Vagina (tissue), 2 donors: ENCODE data around the gene KCNJ1. TPM values are rescaled to one million over a fixed set of nuclear protein-coding genes. Genes with fewer than 3 reads are reported as not detected.

ENCODE experiments used
- DNase-seq, 2 donors: peaks; one replicate each; pipeline ENCODE4 v3.0.0-alpha.2; 2017; ENCODE audit errors: extremely low spot score in 2 of 2
- H3K27ac ChIP-seq: fragments of 200-600 bp; sonication (generic); one replicate; pipeline ENCODE4 v1.5.1; 2019
- H3K27me3 ChIP-seq: fragments of 200-600 bp; sonication (generic); one replicate; pipeline ENCODE4 v1.5.1; 2019
- H3K36me3 ChIP-seq, 2 donors: fragments of 200-600 bp; sonication (generic); one replicate each; pipeline ENCODE4 v1.5.1; 2017 to 2019
- H3K4me1 ChIP-seq: fragments of 200-600 bp; sonication (generic); one replicate; pipeline ENCODE4 v1.5.1; 2019
- H3K4me3 ChIP-seq, 2 donors: fragments of 200-600 bp; sonication (generic); 1 replicate in 1 of 2; 2 replicates in 1 of 2; pipeline ENCODE4 v1.5.1; 2016 to 2019
- H3K9me3 ChIP-seq: fragments of 200-600 bp; sonication (generic); one replicate; pipeline ENCODE4 v1.5.1; 2019
- CTCF ChIP-seq, 3 experiments: fragments of 450-650 bp in 2 of 3; fragments of 200-600 bp in 1 of 3; sonication (generic) in 1 of 3; IDR thresholded peaks; one replicate each; pipeline ENCODE4 v1.5.1; 2017 to 2019; ENCODE audit warnings: antibody characterized with exemption in 3 of 3, mild to moderate bottlenecking in 2 of 3, moderate library complexity in 2 of 3
- POLR2A ChIP-seq, 2 donors: fragments of 450-650 bp; IDR thresholded peaks; one replicate each; pipeline ENCODE4 v1.6.1; 2017; ENCODE audit warnings: antibody characterized with exemption in 2 of 2, mild to moderate bottlenecking in 2 of 2, moderate library complexity in 2 of 2
- POLR2AphosphoS5 ChIP-seq, 2 donors: sonication (generic); formaldehyde crosslinking; IDR thresholded peaks; one replicate each; pipeline ENCODE4 v1.9.0; 2017; ENCODE audit warnings: antibody characterized with exemption in 2 of 2, mild to moderate bottlenecking in 2 of 2, low read depth in 1 of 2; ENCODE audit not compliant: insufficient read depth in 1 of 2
- intact Hi-C: fragments of 100-400 bp; cut with DNase I; formaldehyde crosslinking; loops from one replicate; pipeline ENCODE4 v1.15.1; 2023
- total RNA-seq: library from RNA; depleted of rRNA; stranded (reverse); fragments of >200 nt; gene quantifications from one replicate; pipeline ENCODE4 v1.2.3, GENCODE V29; 2016

The KCNJ1 gene
- total RNA-seq, 1 donor from 2014 or later: 1.5 TPM

DNA sequence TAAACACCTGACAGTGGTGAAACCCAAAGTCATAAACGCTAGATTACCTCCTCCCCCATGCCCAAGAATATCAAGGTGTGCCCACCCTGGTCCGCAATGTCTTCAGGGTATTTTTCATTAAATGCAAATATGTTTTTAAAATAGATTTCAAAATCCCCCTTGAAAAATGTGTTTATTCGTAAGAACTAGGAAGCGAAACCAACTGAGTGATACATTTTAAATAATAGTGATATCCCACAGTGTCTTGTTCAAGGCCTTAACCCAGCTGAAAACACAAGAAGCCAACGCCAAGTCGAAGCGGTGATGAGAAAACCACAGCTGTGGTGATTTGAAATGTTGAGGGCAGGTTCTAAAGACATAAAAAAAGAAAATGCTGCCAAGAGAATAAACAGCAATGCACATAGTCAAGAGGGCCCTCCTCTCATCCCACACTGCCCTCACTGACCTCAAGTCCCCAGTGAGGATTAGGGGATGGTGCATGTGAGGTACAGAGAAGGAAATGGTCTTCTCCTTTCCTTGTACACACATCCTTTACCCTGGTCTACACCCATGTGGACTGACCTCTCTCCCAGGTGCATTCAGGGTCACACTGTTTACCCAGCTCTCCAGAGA, 25.5 kb downstream of the KCNJ1 start:
- intact Hi-C loops: no loop called here

DNA sequence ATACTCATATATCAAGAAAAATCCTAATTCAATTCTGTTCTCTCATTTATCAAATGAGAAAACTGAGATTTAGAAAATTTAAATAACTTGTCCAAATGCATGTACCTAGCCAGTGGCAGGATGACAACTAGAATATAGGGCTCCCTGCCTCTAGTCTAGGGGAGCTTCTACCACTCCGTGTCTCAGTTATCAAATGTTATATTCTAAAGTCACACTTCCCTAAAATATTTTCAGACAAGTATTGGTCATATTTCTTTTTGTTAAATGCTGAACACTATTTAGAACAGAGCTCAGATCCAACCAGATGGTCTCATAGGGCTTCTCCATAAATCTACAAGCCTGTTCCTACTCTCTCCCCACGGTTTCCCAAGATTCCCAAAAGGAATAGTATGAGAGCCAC, 26.3 kb downstream of the KCNJ1 start:
- DNase-seq: no peak
- Histone ChIP-seq H3K27ac (no peak overlapping the region), H3K9me3 (no peaks in the 10 kb centered on the region), H3K4me3 (no peak overlapping the region), H3K4me1 (no peaks in the 10 kb centered on the region), H3K27me3 (no peaks in the 10 kb centered on the region), H3K36me3 (no peaks in the 10 kb centered on the region)
- intact Hi-C loops: no loop called here
- TF ChIP-seq CTCF (IDR thresholded peaks at IDR 0.05) (no peak), POLR2A (IDR thresholded peaks at IDR 0.05) (no peak), POLR2AphosphoS5 (IDR thresholded peaks at IDR 0.05; ENCODE audit: insufficient read depth in 1 of 2, low read depth in 1 of 2) (no peak)

More for the DNA sequence above, 25.5 kb downstream of the KCNJ1 start:
- H3K9me3 ChIP-seq: no peaks in the 10 kb centered on the region
- H3K4me3 ChIP-seq: no peak overlapping the region
- H3K4me1 ChIP-seq: no peaks in the 10 kb centered on the region
- no peaks in the 10 kb centered on the region for H3K36me3 ChIP-seq
- TF ChIP-seq POLR2A (IDR thresholded peaks at IDR 0.05) (no peak), CTCF (IDR thresholded peaks at IDR 0.05) (no peak), POLR2AphosphoS5 (IDR thresholded peaks at IDR 0.05; ENCODE audit: insufficient read depth in 1 of 2, low read depth in 1 of 2) (no peak)
- no peak for DNase-seq
- H3K27ac ChIP-seq: no peak overlapping the region
- H3K27me3 ChIP-seq: no peaks in the 10 kb centered on the region

DNA sequence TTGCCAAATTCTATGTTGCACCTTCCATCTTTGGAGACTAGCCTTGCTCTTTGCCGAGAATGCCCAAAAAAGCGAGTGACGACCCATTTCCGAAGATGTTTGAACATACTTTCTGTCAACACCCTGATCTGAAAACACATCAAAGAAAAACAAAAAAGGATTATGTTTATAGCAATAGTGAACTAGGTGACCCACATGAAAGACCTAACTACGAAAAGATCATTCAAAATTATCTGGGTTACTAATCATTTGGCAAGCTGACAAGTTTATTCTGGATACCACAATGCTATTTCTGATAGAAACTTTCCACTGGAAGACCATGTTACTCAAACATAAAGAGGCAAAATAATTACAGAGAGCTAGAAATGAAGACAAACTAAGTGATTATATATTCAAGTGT, 27.0 kb downstream of the KCNJ1 start:
- Histone ChIP-seq H3K9me3 (no peaks in the 10 kb centered on the region), H3K36me3 (no peaks in the 10 kb centered on the region), H3K4me3 (no peak overlapping the region), H3K27me3 (no peaks in the 10 kb centered on the region), H3K27ac (no peak overlapping the region), H3K4me1 (no peaks in the 10 kb centered on the region)
- no peak for DNase-seq
- intact Hi-C loops: no loop called here
- TF ChIP-seq CTCF (IDR thresholded peaks at IDR 0.05) (no peak), POLR2A (IDR thresholded peaks at IDR 0.05) (no peak), POLR2AphosphoS5 (IDR thresholded peaks at IDR 0.05; ENCODE audit: insufficient read depth in 1 of 2, low read depth in 1 of 2) (no peak)

GRCh38 chr11:128839081-128839480, 28.0 kb downstream of the KCNJ1 start:
- Histone ChIP-seq H3K4me3 (no peak overlapping the region), H3K9me3 (no peaks in the 10 kb centered on the region), H3K4me1 (no peaks in the 10 kb centered on the region), H3K27me3 (no peaks in the 10 kb centered on the region), H3K36me3 (no peaks in the 10 kb centered on the region), H3K27ac (no peak overlapping the region)
- TF ChIP-seq POLR2A (IDR thresholded peaks at IDR 0.05) (no peak), POLR2AphosphoS5 (IDR thresholded peaks at IDR 0.05; ENCODE audit: insufficient read depth in 1 of 2, low read depth in 1 of 2) (no peak), CTCF (IDR thresholded peaks at IDR 0.05) (no peak)
- intact Hi-C loops: no loop called here
- DNase-seq: no peak

DNA sequence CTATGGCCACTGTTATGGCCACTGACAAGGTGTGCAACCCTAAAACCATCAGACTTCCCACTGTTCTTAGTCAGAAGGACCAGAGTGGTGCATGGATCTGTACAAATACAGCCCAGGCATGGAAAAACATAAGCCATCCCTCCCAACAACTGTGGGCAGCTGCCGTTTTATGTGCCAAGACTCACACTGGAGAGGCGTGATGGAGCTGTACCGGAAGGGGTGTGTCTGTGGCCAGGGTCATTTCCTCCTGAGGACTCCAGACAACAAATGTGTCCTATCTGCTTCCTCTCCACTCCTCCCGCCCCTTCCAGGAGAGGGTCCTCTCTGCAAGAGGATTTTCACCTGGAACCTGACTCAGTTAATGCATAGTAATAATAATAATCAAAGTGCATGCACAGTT, 29.5 kb downstream of the KCNJ1 start:
- no peaks in the 10 kb centered on the region for H3K4me1 ChIP-seq
- DNase-seq: no peak
- no peaks in the 10 kb centered on the region for H3K36me3 ChIP-seq
- H3K9me3 ChIP-seq: no peaks in the 10 kb centered on the region
- intact Hi-C loops: no loop called here
- no peaks in the 10 kb centered on the region for H3K27me3 ChIP-seq
- no peak for TF ChIP-seq POLR2AphosphoS5 (IDR thresholded peaks at IDR 0.05; ENCODE audit: insufficient read depth in 1 of 2, low read depth in 1 of 2)
- TF ChIP-seq CTCF (IDR thresholded peaks at IDR 0.05): no peak
- TF ChIP-seq POLR2A (IDR thresholded peaks at IDR 0.05): no peak
- no peak overlapping the region for H3K4me3 ChIP-seq
- no peak overlapping the region for H3K27ac ChIP-seq
